ENCODE measurements around the gene SLC35F4. TPM values are rescaled to one million over a fixed set of nuclear protein-coding genes. Genes with fewer than 3 reads are reported as not detected.

The SLC35F4 gene
- total and polyA plus RNA-seq, 8 donors: 0.11 to 0.30 (median 0.22) TPM; not detected in 2

GRCh38 chr14:57583396-57583795 is 282.5 kb downstream of the SLC35F4 start:
- H3K27me3 ChIP-seq: no peaks in the 10 kb centered on the region
- H3K9me3 ChIP-seq: peaks cover 0 to 9% of the 10 kb centered on the region in 2 donors
- no peak overlapping the region for H3K4me3 ChIP-seq
- no peak for TF ChIP-seq CTCF (IDR thresholded peaks at IDR 0.05)
- no peaks in the 10 kb centered on the region for H3K4me1 ChIP-seq
- no peaks in the 10 kb centered on the region for H3K36me3 ChIP-seq
- DNase-seq (no peak), ATAC-seq (no peak)
- intact Hi-C loops (cut with DNase I): no loop called here
- H3K27ac ChIP-seq: no peak overlapping the region

- intact Hi-C loops (cut with DNase I): no loop called here
- ATAC-seq (no peak), DNase-seq (no peak)
- TF ChIP-seq CTCF (IDR thresholded peaks at IDR 0.05): no peak
- Histone ChIP-seq H3K27me3 (no peaks in the 10 kb centered on the region), H3K9me3 (peaks cover 0 to 9% of the 10 kb centered on the region in 2 donors), H3K36me3 (no peaks in the 10 kb centered on the region), H3K27ac (no peak overlapping the region), H3K4me3 (no peak overlapping the region), H3K4me1 (no peaks in the 10 kb centered on the region)
Measured at GRCh38 chr14:57582746-57583145, 283.1 kb downstream of the SLC35F4 start.

- TF ChIP-seq CTCF (IDR thresholded peaks at IDR 0.05): no peak
- DNase-seq (no peak), ATAC-seq (no peak)
- intact Hi-C loops (cut with DNase I): no loop called here
- no peaks in the 10 kb centered on the region for H3K4me1 ChIP-seq
- H3K27ac ChIP-seq: no peak overlapping the region
- no peak overlapping the region for H3K4me3 ChIP-seq
- H3K27me3 ChIP-seq: no peaks in the 10 kb centered on the region
- H3K36me3 ChIP-seq: no peaks in the 10 kb centered on the region
- H3K9me3 ChIP-seq: no peaks in the 10 kb centered on the region
Measured at GRCh38 chr14:57578801-57579200, 287.1 kb downstream of the SLC35F4 start.

GRCh38 chr14:57576498-57576897 is 289.4 kb downstream of the SLC35F4 start:
- H3K4me1 ChIP-seq: no peaks in the 10 kb centered on the region
- H3K36me3 ChIP-seq: no peaks in the 10 kb centered on the region
- intact Hi-C loops (cut with DNase I): no loop called here
- no peak for ATAC-seq
- TF ChIP-seq CTCF (IDR thresholded peaks at IDR 0.05): no peak
- no peak overlapping the region for H3K27ac ChIP-seq
- DNase-seq: no peak
- H3K4me3 ChIP-seq: no peak overlapping the region
- H3K27me3 ChIP-seq: no peaks in the 10 kb centered on the region
- no peaks in the 10 kb centered on the region for H3K9me3 ChIP-seq

GRCh38 chr14:57575482-57575881 is 290.4 kb downstream of the SLC35F4 start:
- no peak for DNase-seq
- Histone ChIP-seq H3K27ac (no peak overlapping the region), H3K36me3 (no peaks in the 10 kb centered on the region), H3K27me3 (no peaks in the 10 kb centered on the region), H3K4me1 (no peaks in the 10 kb centered on the region), H3K4me3 (no peak overlapping the region), H3K9me3 (no peaks in the 10 kb centered on the region)
- no peak for TF ChIP-seq CTCF (IDR thresholded peaks at IDR 0.05)
- no peak for ATAC-seq
- intact Hi-C loops (cut with DNase I): no loop called here
